Loucy (cell line): ENCODE results near the gene IRF1.

Experiments used
- H2AFZ ChIP-seq: fragments of 200-600 bp; sonication (generic); 2 replicates; pipeline ENCODE4 v1.6.0; 2016; ENCODE audit warnings: antibody characterized with exemption, mild to moderate bottlenecking, low read length, moderate library complexity
- H3F3A ChIP-seq: fragments of 200-600 bp; 2 replicates; pipeline ENCODE4 v1.6.0; 2016; ENCODE audit warnings: antibody characterized with exemption, low read depth, mild to moderate bottlenecking
- H3K27me3 ChIP-seq: fragments of 200-600 bp; sonication (generic); 2 replicates; pipeline ENCODE4 v1.6.1; 2014; ENCODE audit warnings: low read length, mild to moderate bottlenecking; ENCODE audit not compliant: insufficient read depth, poor library complexity, severe bottlenecking
- H3K36me3 ChIP-seq: fragments of 200-600 bp; sonication (generic); 2 replicates; pipeline ENCODE4 v1.6.1; 2016; ENCODE audit warnings: low read length; ENCODE audit not compliant: insufficient read depth
- H3K4me1 ChIP-seq: fragments of 200-600 bp; sonication (generic); 2 replicates; pipeline ENCODE4 v1.5.1; 2014; ENCODE audit warnings: low read length, mild to moderate bottlenecking; ENCODE audit not compliant: insufficient read depth, poor library complexity, severe bottlenecking
- H3K4me2 ChIP-seq: fragments of 200-600 bp; sonication (generic); 2 replicates; pipeline ENCODE4 v1.6.0; 2014; ENCODE audit warnings: antibody characterized with exemption, low read length, low read depth, mild to moderate bottlenecking; ENCODE audit not compliant: poor library complexity, severe bottlenecking
- H3K4me3 ChIP-seq: fragments of 200-600 bp; sonication (generic); 2 replicates; pipeline ENCODE4 v1.5.1; 2014; ENCODE audit warnings: low read length, mild to moderate bottlenecking, mixed read lengths; ENCODE audit not compliant: poor library complexity, severe bottlenecking
- H3K79me2 ChIP-seq: fragments of 200-600 bp; sonication (generic); 2 replicates; pipeline ENCODE4 v1.6.1; 2014; ENCODE audit warnings: low read length; ENCODE audit not compliant: insufficient read depth
- H3K9ac ChIP-seq: fragments of 200-600 bp; sonication (generic); 2 replicates; pipeline ENCODE4 v1.6.0; 2014; ENCODE audit warnings: mild to moderate bottlenecking, low read depth, low read length, moderate library complexity; ENCODE audit not compliant: poor library complexity, severe bottlenecking
- H3K9me2 ChIP-seq: fragments of 200-600 bp; sonication (generic); replicated peaks from 2 replicates; pipeline ENCODE4 v1.6.1; 2016; ENCODE audit warnings: low read depth, low read length, mixed read lengths
- H3K9me3 ChIP-seq: fragments of 200-600 bp; sonication (generic); 2 replicates; pipeline ENCODE4 v1.6.1; 2014; ENCODE audit warnings: mild to moderate bottlenecking, antibody characterized with exemption, low read length, low read depth; ENCODE audit not compliant: insufficient read depth
- H4K20me1 ChIP-seq: fragments of 200-600 bp; sonication (generic); 2 replicates; pipeline ENCODE4 v1.6.0; 2014; ENCODE audit warnings: antibody characterized with exemption, low read length, mild to moderate bottlenecking; ENCODE audit not compliant: insufficient read depth, poor library complexity, severe bottlenecking
- CTCF ChIP-seq: fragments of 200-600 bp; sonication (generic); conservative IDR thresholded peaks from 2 replicates; pipeline ENCODE4 v1.5.1; 2014; ENCODE audit warnings: mild to moderate bottlenecking, antibody characterized with exemption, low read length
- EZH2phosphoT487 ChIP-seq: fragments of 200-600 bp; IDR thresholded peaks from 2 replicates; pipeline ENCODE4 v1.6.1; 2018; ENCODE audit warnings: antibody characterized with exemption, mild to moderate bottlenecking, moderate library complexity, borderline replicate concordance

Gene IRF1

GRCh38 chr5:132488590-132488989 is 2.0 kb downstream of the IRF1 start:
- TF ChIP-seq CTCF (no peak), EZH2phosphoT487 (no peak)
- Histone ChIP-seq H3K9me2 (no peaks in the 10 kb centered on the region), H3F3A (no peaks in the 10 kb centered on the region), H4K20me1 (peaks cover 61% of the 10 kb centered on the region), H3K9ac (peak overlapping the region; percentile 85), H3K4me3 (peak overlapping the region; percentile 96), H3K79me2 (peaks cover 79% of the 10 kb centered on the region), H3K27me3 (no peaks in the 10 kb centered on the region), H3K4me2 (peak overlapping the region; percentile 98), H2AFZ (no peak overlapping the region), H3K4me1 (peaks cover 30% of the 10 kb centered on the region), H3K9me3 (no peaks in the 10 kb centered on the region), H3K36me3 (peaks cover 51% of the 10 kb centered on the region; the same call in 1 of the 2 replicates)

- Histone ChIP-seq H3K27me3 (no peaks in the 10 kb centered on the region), H3K9me3 (no peaks in the 10 kb centered on the region), H3K9me2 (no peaks in the 10 kb centered on the region), H3K4me2 (peak overlapping the region; percentile 98), H2AFZ (no peak overlapping the region), H3K4me1 (peaks cover 30% of the 10 kb centered on the region), H3K4me3 (peak overlapping the region; percentile 96), H3F3A (no peaks in the 10 kb centered on the region), H3K79me2 (peaks cover 82% of the 10 kb centered on the region), H4K20me1 (peaks cover 65% of the 10 kb centered on the region), H3K36me3 (peaks cover 57% of the 10 kb centered on the region; the same call in 1 of the 2 replicates), H3K9ac (peak overlapping the region; percentile 85)
- TF ChIP-seq EZH2phosphoT487: no peak
- TF ChIP-seq CTCF: no peak
Observed at GRCh38 chr5:132487841-132488555, 2.6 kb downstream of the IRF1 start.

GRCh38 chr5:132487095-132487428 is 3.5 kb downstream of the IRF1 start:
- TF ChIP-seq EZH2phosphoT487: no peak
- no peak for TF ChIP-seq CTCF
- Histone ChIP-seq H3K4me1 (peaks cover 28% of the 10 kb centered on the region), H3F3A (no peaks in the 10 kb centered on the region), H3K27me3 (no peaks in the 10 kb centered on the region), H3K9ac (peak overlapping the region; percentile 85), H4K20me1 (peaks cover 67% of the 10 kb centered on the region), H3K79me2 (peaks cover 82% of the 10 kb centered on the region), H3K9me3 (no peaks in the 10 kb centered on the region), H3K4me2 (peak overlapping the region; percentile 98), H2AFZ (no peak overlapping the region), H3K4me3 (peak overlapping the region; percentile 96), H3K36me3 (peaks cover 58% of the 10 kb centered on the region; the same call in 1 of the 2 replicates), H3K9me2 (no peaks in the 10 kb centered on the region)
